ENCODE measurements around the gene KCNT2. TPM values are rescaled to one million over a fixed set of nuclear protein-coding genes. Genes with fewer than 3 reads are reported as not detected.
A peak's percentile ranks its signal among the peaks of the same experiment; 100 is the strongest.

KCNT2 gene
- polyA plus RNA-seq, 1 of the 3 experiments (the other 2 are of a cell fraction), result 0.56 TPM

DNA sequence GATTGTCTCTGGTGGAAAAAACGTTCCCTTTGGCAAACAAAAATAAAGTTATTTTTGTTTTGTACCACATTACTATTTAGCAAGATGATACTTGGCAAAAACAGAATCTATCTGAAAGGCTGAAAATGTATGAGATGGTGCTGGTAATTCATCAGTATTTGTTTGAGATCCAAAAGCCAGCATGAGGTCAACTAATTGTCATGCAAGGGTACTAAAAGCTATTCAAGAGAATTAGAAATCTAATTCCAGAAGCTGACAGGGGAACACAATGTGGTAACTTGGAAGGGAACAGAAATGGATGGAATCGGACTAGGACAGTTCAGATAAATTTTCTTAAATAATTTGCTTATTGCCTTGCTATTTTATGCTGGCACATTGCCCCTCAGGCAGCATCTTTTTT, 263.8 kb downstream of the KCNT2 start:
- H3K9me3 ChIP-seq, result no peaks in the 10 kb centered on the region
- no peak overlapping the region for H3K9ac ChIP-seq
- H3K9me2 ChIP-seq, result no peaks in the 10 kb centered on the region
- 69% methylated on average over 2 of the region's 2 CpGs for WGBS (ENCODE audit: low lambda C conversion rate)
- no peak for DNase-seq
- H3K36me3 ChIP-seq (replicated peaks in 1 of 2; ENCODE audit: control insufficient read depth in 1 of 2, insufficient read depth in 2 of 2, low read length in 1 of 2), result no peaks in the 10 kb centered on the region
- no peak for TF ChIP-seq MAX (IDR thresholded peaks at IDR 0.05; ENCODE audit: low read depth)
- no peak overlapping the region for H3K4me2 ChIP-seq
- CTCF ChIA-PET, result interaction anchor here (0.6 to 2.4 kb wide), 5 partner anchors 11 to 717 kb away, joined by 3 to 7 read pairs (median 3); no protein-coding TSS in a partner anchor
- H3K27ac ChIP-seq (ENCODE audit: low read depth in 2 of 2, low read length in 1 of 2), result no peak overlapping the region
- H3K27me3 ChIP-seq (ENCODE audit: insufficient read depth), result no peaks in the 10 kb centered on the region
- no peaks in the 10 kb centered on the region for H3K4me1 ChIP-seq (ENCODE audit: control insufficient read depth in 1 of 2, insufficient read depth in 2 of 2, low read depth in 1 of 2, low read length in 1 of 2)
- POLR2A ChIA-PET, result no interaction called here
- no peak overlapping the region for H2AFZ ChIP-seq (ENCODE audit: low read depth)
- H4K20me1 ChIP-seq (ENCODE audit: insufficient read depth), result no peaks in the 10 kb centered on the region
- no peaks in the 10 kb centered on the region for H3F3A ChIP-seq (replicated peaks; ENCODE audit: insufficient read depth)
- no peaks in the 10 kb centered on the region for H3K79me2 ChIP-seq (ENCODE audit: insufficient read depth)
- H3K4me3 ChIP-seq (ENCODE audit: low read depth in 2 of 2, low read length in 1 of 2), result no peak overlapping the region

- Histone ChIP-seq H3K27ac (ENCODE audit: low read depth in 2 of 2, low read length in 1 of 2) (no peak overlapping the region), H3K36me3 (replicated peaks in 1 of 2; ENCODE audit: control insufficient read depth in 1 of 2, insufficient read depth in 2 of 2, low read length in 1 of 2) (no peaks in the 10 kb centered on the region), H3K9me3 (no peaks in the 10 kb centered on the region), H3F3A (replicated peaks; ENCODE audit: insufficient read depth) (no peaks in the 10 kb centered on the region), H2AFZ (ENCODE audit: low read depth) (0 out of 2 replicates have a peak overlapping the region, but pooled peaks have one; percentile 30), H3K79me2 (ENCODE audit: insufficient read depth) (no peaks in the 10 kb centered on the region), H3K4me1 (ENCODE audit: control insufficient read depth in 1 of 2, insufficient read depth in 2 of 2, low read depth in 1 of 2, low read length in 1 of 2) (no peaks in the 10 kb centered on the region; a peak in 1 of 4 replicates), H3K4me3 (ENCODE audit: low read depth in 2 of 2, low read length in 1 of 2) (no peak overlapping the region), H3K9ac (no peak overlapping the region), H3K27me3 (ENCODE audit: insufficient read depth) (no peaks in the 10 kb centered on the region), H3K9me2 (no peaks in the 10 kb centered on the region), H4K20me1 (ENCODE audit: insufficient read depth) (no peaks in the 10 kb centered on the region), H3K4me2 (no peak overlapping the region)
- CTCF ChIA-PET, result interaction anchor here (0.7 kb wide), 1 partner anchor 48 kb away, joined by 3 read pairs; no protein-coding TSS in a partner anchor
- no peak for DNase-seq
- POLR2A ChIA-PET, result no interaction called here
- TF ChIP-seq SMC3 (IDR thresholded peaks at IDR 0.05; ENCODE audit: low read depth, low read length) (no peak), MXI1 (IDR thresholded peaks at IDR 0.05; ENCODE audit: low read depth, low read length) (no peak), GABPA (IDR thresholded peaks at IDR 0.05; ENCODE audit: low read depth) (no peak), MEF2A (IDR thresholded peaks at IDR 0.05; ENCODE audit: borderline replicate concordance, low read depth) (no peak), CHD2 (IDR thresholded peaks at IDR 0.05; ENCODE audit: low read length, partially characterized antibody) (no peak), RXRA (IDR thresholded peaks at IDR 0.05; ENCODE audit: borderline replicate concordance, low read depth) (no peak), SIN3A (IDR thresholded peaks at IDR 0.05; ENCODE audit: borderline replicate concordance, low read depth, low read length) (no peak), TEAD4 (IDR thresholded peaks at IDR 0.05; ENCODE audit: borderline replicate concordance, insufficient read depth) (no peak), POLR2AphosphoS5 (IDR thresholded peaks at IDR 0.05; ENCODE audit: low read depth, low read length) (no peak), USF2 (IDR thresholded peaks at IDR 0.05; ENCODE audit: borderline replicate concordance, low read depth, low read length) (no peak), MAX (IDR thresholded peaks at IDR 0.05; ENCODE audit: low read depth) (no peak), USF1 (IDR thresholded peaks at IDR 0.05; ENCODE audit: borderline replicate concordance, low read depth) (no peak), YY1 (IDR thresholded peaks at IDR 0.05; ENCODE audit: low read depth) (no peak), EP300 (IDR thresholded peaks at IDR 0.05; ENCODE audit: borderline replicate concordance in 1 of 2, low read depth in 1 of 2, low read length in 1 of 2) (no peak), NRF1 (IDR thresholded peaks at IDR 0.05; ENCODE audit: low read depth, low read length) (no peak), FOXM1 (IDR thresholded peaks at IDR 0.05; ENCODE audit: low read depth) (no peak)
- TF ChIP-seq, protein P1, sequence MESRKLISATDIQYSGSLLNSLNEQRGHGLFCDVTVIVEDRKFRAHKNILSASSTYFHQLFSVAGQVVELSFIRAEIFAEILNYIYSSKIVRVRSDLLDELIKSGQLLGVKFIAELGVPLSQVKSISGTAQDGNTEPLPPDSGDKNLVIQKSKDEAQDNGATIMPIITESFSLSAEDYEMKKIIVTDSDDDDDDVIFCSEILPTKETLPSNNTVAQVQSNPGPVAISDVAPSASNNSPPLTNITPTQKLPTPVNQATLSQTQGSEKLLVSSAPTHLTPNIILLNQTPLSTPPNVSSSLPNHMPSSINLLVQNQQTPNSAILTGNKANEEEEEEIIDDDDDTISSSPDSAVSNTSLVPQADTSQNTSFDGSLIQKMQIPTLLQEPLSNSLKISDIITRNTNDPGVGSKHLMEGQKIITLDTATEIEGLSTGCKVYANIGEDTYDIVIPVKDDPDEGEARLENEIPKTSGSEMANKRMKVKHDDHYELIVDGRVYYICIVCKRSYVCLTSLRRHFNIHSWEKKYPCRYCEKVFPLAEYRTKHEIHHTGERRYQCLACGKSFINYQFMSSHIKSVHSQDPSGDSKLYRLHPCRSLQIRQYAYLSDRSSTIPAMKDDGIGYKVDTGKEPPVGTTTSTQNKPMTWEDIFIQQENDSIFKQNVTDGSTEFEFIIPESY (IDR thresholded peaks at IDR 0.05; ENCODE audit: borderline replicate concordance, low read depth), result no peak
- WGBS (ENCODE audit: low lambda C conversion rate), result 71% methylated on average over 1 of the region's 1 CpG
Measured at GRCh38 chr1:196324345-196324744, 283.9 kb downstream of the KCNT2 start.
